PC-9 (cell line): ENCODE results near the gene TBX2. TPM values are rescaled to one million over a fixed set of nuclear protein-coding genes. Genes with fewer than 3 reads are reported as not detected.

Experiments
- BruUV-seq: library from RNA; stranded (reverse); fragments of 400-500 nt; replicated peaks from 2 replicates; lab custom pipeline; 2021; lab: Mats Ljungman, UMichigan
- CTCF ChIA-PET: fragments of 300-600 bp; sonication (Branson Sonifier 250); formaldehyde crosslinking; loops from one replicate; lab custom pipeline; 2022; ENCODE audit warnings: antibody characterized with exemption; lab: Charles Lee
- POLR2A ChIA-PET: fragments of 300-600 bp; sonication (Branson Sonifier 250); formaldehyde crosslinking; loops from one replicate; lab custom pipeline; 2022; ENCODE audit warnings: antibody characterized with exemption; ENCODE audit not compliant: unreplicated experiment; lab: Charles Lee
- DNase-seq, 2 experiments: peaks; one replicate each; pipeline versions ENCODE4 v3.0.0 to v3.0.0-alpha.2; 2015 to 2022; ENCODE audit warnings: mixed read lengths in 1 of 2
- H2AFZ ChIP-seq: fragments of 200-600 bp; sonication (generic); 2 replicates; pipeline ENCODE4 v1.8.1; 2017; ENCODE audit warnings: antibody characterized with exemption
- H3F3A ChIP-seq: fragments of 200-600 bp; sonication (generic); 2 replicates; pipeline ENCODE4 v1.8.1; 2017; ENCODE audit warnings: antibody characterized with exemption, mild to moderate bottlenecking, low read depth; ENCODE audit not compliant: insufficient read depth
- H3K27ac ChIP-seq: fragments of 200-600 bp; sonication (generic); 2 replicates; pipeline ENCODE4 v1.6.1; 2016; ENCODE audit warnings: mixed run types
- H3K27me3 ChIP-seq: fragments of 200-600 bp; sonication (generic); 2 replicates; pipeline ENCODE4 v1.6.1; 2016; ENCODE audit warnings: low read depth, mixed run types; ENCODE audit not compliant: insufficient read depth
- H3K36me3 ChIP-seq: fragments of 200-600 bp; sonication (generic); 2 replicates; pipeline ENCODE4 v1.6.1; 2016; ENCODE audit warnings: low read depth, mixed run types
- H3K4me1 ChIP-seq: fragments of 200-600 bp; sonication (generic); replicated peaks from 2 replicates; pipeline ENCODE4 v1.6.1; 2016; ENCODE audit warnings: mixed run types; ENCODE audit not compliant: insufficient read depth
- H3K4me2 ChIP-seq: fragments of 200-600 bp; sonication (generic); 2 replicates; pipeline ENCODE4 v1.6.1; 2017; ENCODE audit warnings: mixed run types
- H3K4me3 ChIP-seq: fragments of 200-600 bp; sonication (generic); 2 replicates; pipeline ENCODE4 v1.6.1; 2016; ENCODE audit warnings: mixed run types
- H3K79me2 ChIP-seq: fragments of 200-600 bp; sonication (generic); 2 replicates; pipeline ENCODE4 v1.6.1; 2017; ENCODE audit warnings: low read depth, mixed run types
- H3K9me2 ChIP-seq: fragments of 200-600 bp; sonication (generic); 2 replicates; pipeline ENCODE4 v1.8.1; 2017; ENCODE audit warnings: mild to moderate bottlenecking; ENCODE audit not compliant: insufficient read depth
- H3K9me3 ChIP-seq: fragments of 200-600 bp; sonication (generic); 2 replicates; pipeline ENCODE4 v1.8.1; 2016; ENCODE audit warnings: low read depth; ENCODE audit not compliant: insufficient read depth
- H4K20me1 ChIP-seq: fragments of 200-600 bp; sonication (generic); 2 replicates; pipeline ENCODE4 v1.8.1; 2017; ENCODE audit not compliant: insufficient read depth
- CTCF ChIP-seq: fragments of 200-600 bp; sonication (generic); conservative IDR thresholded peaks from 2 replicates; pipeline ENCODE4 v1.6.1; 2017; ENCODE audit warnings: mixed run types, antibody characterized with exemption, mild to moderate bottlenecking, moderate library complexity
- EZH2 ChIP-seq: fragments of 200-600 bp; sonication (generic); IDR thresholded peaks from 2 replicates; pipeline ENCODE4 v1.8.0; 2017; ENCODE audit warnings: antibody characterized with exemption, low read depth
- intact Hi-C: fragments of 100-400 bp; cut with micrococcal nuclease; formaldehyde crosslinking; loops from one replicate; pipeline ENCODE4 v1.10.0; 2022; ENCODE audit not compliant: unreplicated experiment
- total RNA-seq: library from RNA; stranded (reverse); gene quantifications from 2 replicates; pipeline ENCODE4 v1.2.3, GENCODE V29; 2021

The TBX2 gene
- total RNA-seq, 1 experiment from 2014 or later: 0.44 TPM

DNA sequence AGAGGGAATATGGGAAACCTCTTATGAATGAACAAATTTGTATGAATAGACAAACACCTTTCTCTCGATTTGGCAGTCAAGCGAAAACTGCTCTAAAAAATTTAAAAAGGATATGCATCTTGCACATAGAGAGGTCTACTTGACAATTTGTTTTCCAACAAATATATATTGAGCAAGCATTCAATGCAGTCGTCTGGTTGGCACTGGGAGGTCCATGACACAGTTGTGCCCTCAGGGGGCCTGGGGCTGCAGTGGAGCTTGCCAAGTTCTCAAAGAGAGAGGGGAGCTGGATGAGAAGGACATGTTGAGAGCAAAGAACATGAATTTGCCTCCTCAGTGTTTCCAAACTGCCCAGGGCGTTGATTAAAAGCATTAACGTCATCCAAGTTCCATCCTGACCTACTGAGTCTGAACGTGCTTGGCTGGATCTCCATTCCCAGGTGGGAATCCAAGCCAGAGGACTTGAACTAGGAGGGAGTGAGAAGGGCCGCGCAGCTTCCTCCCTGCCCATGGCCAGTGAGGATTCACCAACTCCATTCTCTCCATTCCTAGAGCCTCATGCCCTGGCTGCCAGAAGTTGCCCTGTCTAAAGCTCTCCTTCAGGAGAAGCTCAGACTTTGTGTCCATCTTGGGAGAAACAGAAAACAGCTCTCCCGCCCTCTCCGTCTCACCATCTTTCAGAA lies 24.5 kb downstream of the TBX2 start:
- Histone ChIP-seq H3K79me2 (no peaks in the 10 kb centered on the region), H3K36me3 (no peaks in the 10 kb centered on the region), H3K9me3 (no peaks in the 10 kb centered on the region; the same call in 1 of the 2 replicates), H3K27ac (no peak overlapping the region), H3F3A (peaks cover 6% of the 10 kb centered on the region; the same call in 1 of the 2 replicates), H3K4me2 (no peak overlapping the region), H3K27me3 (no peaks in the 10 kb centered on the region), H3K4me3 (no peak overlapping the region), H4K20me1 (no peaks in the 10 kb centered on the region), H3K4me1 (peaks cover 13% of the 10 kb centered on the region; the same call in 1 of the 2 replicates), H2AFZ (no peak overlapping the region), H3K9me2 (no peaks in the 10 kb centered on the region; the same call in 1 of the 2 replicates)
- POLR2A ChIA-PET: no interaction called here
- intact Hi-C loops: no loop called here
- CTCF ChIA-PET: no interaction called here
- no TSS peak for BruUV-seq
- DNase-seq: no peak
- TF ChIP-seq CTCF (no peak), EZH2 (no peak)

DNA sequence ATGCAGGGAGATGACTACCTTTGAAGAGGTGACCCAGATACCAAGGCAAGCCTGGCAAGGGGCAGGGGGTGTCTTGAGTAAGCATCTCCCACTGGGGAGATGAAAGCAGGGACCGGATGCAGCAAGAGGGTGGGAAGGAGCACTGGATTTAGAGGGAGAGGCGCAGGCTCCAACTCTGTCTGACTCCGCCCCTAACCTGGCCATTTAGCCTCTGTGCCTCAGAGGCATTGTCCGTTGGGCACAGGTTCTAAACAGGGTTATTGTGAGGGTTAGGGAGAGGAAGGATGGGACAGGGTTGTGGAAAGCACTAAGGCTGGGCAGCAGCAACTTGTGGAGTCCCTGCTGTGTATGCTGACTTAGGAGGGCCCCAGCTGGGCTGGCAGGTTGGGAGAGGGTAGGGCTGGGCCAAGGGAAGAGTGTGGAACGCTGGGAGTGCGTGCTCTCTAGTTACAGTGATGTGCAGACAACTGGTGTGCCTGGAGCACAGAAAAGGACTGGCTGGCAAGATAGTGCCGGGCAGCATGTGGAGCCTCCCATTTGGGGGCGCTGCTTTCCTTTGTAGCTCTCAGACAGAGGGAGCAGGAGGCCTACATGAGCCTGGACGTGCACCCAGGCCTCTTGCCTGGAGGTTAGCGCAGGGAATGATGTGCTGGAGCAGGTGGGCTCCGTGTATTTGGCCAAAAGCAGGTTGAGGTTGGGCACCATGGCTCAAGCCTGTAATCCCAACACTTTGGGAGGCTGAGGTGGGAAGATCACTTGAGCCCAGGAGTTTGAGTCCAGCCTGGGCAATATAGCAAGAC lies 26.2 kb downstream of the TBX2 start:
- H2AFZ ChIP-seq: no peak overlapping the region
- no peak overlapping the region for H3K4me2 ChIP-seq
- no peak overlapping the region for H3K4me3 ChIP-seq
- CTCF ChIA-PET: no interaction called here
- H3K27ac ChIP-seq: no peak overlapping the region
- no peaks in the 10 kb centered on the region for H3K27me3 ChIP-seq
- intact Hi-C loops: no loop called here
- BruUV-seq: no TSS peak
- peaks cover 13% of the 10 kb centered on the region; the same call in 1 of the 2 replicates for H3K4me1 ChIP-seq
- DNase-seq: peak in 1 of 2 experiments; percentile 15
- TF ChIP-seq CTCF (no peak), EZH2 (no peak)
- H3K36me3 ChIP-seq: no peaks in the 10 kb centered on the region
- H3K9me2 ChIP-seq: no peaks in the 10 kb centered on the region; the same call in 1 of the 2 replicates
- no peaks in the 10 kb centered on the region for H3K79me2 ChIP-seq
- H3F3A ChIP-seq: peaks cover 6% of the 10 kb centered on the region; the same call in 1 of the 2 replicates
- POLR2A ChIA-PET: no interaction called here
- no peaks in the 10 kb centered on the region for H4K20me1 ChIP-seq
- no peaks in the 10 kb centered on the region; the same call in 1 of the 2 replicates for H3K9me3 ChIP-seq

GRCh38 chr17:61426482-61427304 lies 27.1 kb downstream of the TBX2 start:
- H3K79me2 ChIP-seq: no peaks in the 10 kb centered on the region
- no peak overlapping the region for H2AFZ ChIP-seq
- peaks cover 8% of the 10 kb centered on the region; the same call in 1 of the 2 replicates for H3F3A ChIP-seq
- intact Hi-C loops: no loop called here
- H3K4me1 ChIP-seq: peaks cover 15% of the 10 kb centered on the region; the same call in 1 of the 2 replicates
- peak; percentile 37 to 59 for DNase-seq
- no peaks in the 10 kb centered on the region for H4K20me1 ChIP-seq
- H3K9me3 ChIP-seq: no peaks in the 10 kb centered on the region; the same call in 1 of the 2 replicates
- H3K36me3 ChIP-seq: no peaks in the 10 kb centered on the region
- CTCF ChIA-PET: no interaction called here
- no peaks in the 10 kb centered on the region; the same call in 1 of the 2 replicates for H3K9me2 ChIP-seq
- peak overlapping the region; percentile 42; the same call in 1 of the 2 replicates for H3K4me2 ChIP-seq
- POLR2A ChIA-PET: no interaction called here
- H3K27me3 ChIP-seq: no peaks in the 10 kb centered on the region
- no peak overlapping the region for H3K27ac ChIP-seq
- BruUV-seq: no TSS peak
- no peak overlapping the region for H3K4me3 ChIP-seq
- TF ChIP-seq CTCF (no peak), EZH2 (no peak)
